ENCODE measurements around the gene SHC3.

Gene SHC3

DNA sequence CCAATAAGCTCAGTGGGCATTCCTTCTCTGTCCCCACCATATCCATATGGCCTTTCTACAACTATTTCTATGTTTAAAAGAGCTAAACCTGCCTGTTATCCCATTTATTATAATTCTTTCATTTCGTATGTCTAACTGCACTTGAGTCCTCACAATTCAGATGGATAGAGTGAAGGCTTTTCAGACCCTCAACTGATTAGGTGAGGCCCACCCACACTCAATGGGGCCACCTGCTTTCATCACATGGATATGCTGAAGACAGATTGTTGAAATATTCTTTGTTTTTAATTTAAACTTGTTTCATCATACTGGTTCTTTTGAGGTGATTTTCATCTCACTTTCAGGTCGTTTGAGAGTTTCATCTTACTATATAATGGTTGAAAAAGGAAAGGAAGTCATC is 193.0 kb downstream of the SHC3 start:
- DNase-seq (ENCODE audit: low read depth), result no peak

DNA sequence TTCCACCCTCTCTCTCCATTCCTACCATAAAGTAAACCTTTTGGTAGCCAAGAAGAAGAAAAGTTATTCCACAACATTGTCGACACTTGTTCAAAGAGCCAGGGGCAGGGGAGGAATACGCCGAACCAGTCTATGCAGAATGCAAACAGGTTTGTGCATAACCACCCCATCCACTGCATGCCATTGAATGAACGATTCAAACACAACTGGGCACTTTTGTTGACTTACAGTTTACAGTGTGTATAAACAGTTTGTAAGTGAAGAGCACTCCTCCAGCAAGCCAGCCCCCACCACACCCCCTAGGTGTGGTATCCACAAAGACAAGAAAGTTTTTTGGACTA is 194.1 kb downstream of the SHC3 start:
- no peak for DNase-seq (ENCODE audit: low read depth)

DNA sequence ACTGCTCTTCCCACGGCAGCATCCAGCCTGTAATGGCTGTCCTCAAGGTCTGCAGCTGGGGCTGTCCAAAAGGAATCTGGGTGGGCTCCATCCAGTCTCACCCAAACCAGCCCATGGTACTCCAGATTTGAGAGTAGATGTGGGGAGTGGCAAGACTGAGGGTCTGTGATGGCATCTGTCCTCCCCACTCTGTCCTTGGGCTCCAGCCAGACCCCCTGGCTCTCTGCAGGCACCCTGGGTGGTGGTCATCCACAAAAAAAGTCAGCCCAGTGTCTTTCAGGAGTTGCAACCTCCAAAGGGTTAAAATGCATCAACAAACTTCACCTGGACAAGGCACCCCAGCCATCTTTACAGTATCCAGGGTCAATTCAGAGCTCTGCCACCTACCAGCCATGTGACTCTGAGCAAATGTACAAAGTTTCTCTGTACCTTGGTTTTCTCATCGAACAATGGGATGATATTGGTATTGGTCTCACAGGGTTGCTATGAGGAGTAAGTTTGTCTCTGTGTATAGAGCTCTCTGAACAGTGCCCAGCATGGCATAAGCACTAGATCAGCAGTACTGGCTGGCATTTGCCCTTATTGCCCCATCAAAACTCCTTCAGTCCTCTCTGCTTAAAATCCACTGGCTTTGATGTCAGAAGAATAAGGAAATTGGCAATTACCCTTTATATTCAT is 194.6 kb downstream of the SHC3 start:
- no peak for DNase-seq (ENCODE audit: low read depth)

DNA sequence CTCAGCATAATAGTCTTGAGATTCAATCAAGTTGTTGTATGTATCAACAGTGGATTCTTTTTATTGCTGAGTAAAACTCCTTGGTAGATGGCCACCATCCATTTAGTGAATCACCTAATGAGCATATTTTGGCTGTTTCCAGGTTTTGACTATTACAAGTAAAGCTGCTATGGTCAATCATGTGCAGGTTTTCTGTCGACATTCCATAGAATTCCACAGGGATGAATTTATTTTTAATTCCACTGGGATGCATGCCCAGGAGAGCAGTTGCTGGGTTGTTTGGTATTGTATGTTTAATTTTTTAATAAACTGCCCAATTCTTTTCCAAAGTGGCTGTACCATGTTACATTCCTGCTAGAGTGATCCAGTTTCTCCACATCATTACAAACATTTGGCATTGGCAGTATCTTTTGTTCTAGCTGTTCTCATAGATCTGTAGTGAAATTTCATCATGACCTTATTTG is 197.8 kb downstream of the SHC3 start:
- no peak for DNase-seq (ENCODE audit: low read depth)

DNA sequence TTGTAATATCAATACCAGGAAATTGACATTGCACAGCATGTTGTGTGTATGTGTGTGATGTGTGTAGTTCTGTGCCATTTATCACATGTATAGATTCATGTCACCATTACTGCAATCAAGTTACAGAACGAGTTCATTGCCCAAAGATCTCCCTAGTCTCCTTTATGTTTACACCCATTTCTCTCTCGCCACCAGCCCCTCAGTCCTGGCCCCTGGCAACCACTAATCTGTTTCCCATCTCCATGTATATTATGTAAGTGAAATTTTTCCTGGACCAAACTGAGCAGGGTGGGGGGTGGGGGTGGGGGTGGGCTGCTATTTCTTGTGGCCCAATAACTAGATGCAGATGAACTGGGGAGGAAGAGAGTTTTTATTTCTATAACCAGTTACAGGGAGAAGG is 198.8 kb downstream of the SHC3 start:
- no peak for DNase-seq (ENCODE audit: low read depth)

DNA sequence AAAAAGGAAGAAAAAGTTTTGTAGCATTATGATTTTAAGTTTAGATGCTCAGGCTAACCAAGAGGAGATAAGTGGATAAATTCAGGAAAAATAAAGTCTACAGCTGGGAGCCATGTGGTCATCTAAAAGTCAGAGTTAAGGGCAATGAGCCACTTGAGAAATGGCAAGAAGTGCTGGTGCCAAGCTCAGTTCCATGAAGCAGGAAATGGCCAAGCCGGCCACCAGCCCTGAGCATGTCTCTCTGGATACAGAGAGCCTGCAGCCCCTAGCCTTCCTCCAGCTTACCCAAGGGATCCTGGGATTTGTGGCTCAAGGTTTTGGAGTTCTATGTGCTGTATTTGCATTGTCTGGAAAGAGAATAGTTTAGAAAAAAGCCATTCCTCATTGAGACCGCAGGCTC is 199.6 kb downstream of the SHC3 start:
- DNase-seq (ENCODE audit: low read depth), result no peak

DNA sequence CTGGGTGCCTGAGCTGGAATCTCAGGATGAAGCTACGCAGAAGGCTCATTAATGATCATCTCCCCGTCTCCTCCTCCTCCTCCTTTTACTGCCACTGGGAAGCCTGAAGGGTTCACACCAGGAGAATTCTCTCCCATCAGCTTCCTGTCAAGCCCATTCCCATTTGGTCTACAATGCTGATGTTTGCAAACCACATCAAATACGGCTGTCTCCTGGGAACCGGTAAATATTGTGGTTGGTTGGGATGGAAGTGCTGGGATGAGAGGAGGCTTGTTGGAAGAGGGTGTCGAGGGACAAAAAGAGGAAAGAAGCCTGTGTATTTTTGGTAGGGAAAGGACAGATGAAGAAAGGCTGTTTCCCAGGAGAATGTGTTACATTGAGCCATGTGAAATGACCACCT is 200.6 kb downstream of the SHC3 start:
- DNase-seq (ENCODE audit: low read depth), result no peak

DNA sequence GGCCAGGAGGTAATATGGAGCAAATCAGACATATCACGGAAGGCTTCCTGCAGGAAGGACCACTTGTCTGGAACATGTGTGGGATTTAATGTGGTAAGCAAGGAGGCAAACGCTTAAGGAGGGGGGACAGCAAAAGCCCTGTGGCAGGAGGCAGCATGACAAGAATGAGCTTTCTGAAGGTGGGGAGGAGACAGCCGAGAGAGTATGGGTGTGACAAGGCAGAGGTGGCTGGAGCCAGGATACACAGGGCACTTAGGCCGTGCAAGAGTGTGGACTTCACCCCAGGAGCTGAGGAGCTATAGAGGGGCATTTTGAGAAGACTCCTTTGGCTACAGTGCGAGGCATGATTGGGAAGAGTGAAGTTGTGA is 201.7 kb downstream of the SHC3 start:
- no peak for DNase-seq (ENCODE audit: low read depth)

DNA sequence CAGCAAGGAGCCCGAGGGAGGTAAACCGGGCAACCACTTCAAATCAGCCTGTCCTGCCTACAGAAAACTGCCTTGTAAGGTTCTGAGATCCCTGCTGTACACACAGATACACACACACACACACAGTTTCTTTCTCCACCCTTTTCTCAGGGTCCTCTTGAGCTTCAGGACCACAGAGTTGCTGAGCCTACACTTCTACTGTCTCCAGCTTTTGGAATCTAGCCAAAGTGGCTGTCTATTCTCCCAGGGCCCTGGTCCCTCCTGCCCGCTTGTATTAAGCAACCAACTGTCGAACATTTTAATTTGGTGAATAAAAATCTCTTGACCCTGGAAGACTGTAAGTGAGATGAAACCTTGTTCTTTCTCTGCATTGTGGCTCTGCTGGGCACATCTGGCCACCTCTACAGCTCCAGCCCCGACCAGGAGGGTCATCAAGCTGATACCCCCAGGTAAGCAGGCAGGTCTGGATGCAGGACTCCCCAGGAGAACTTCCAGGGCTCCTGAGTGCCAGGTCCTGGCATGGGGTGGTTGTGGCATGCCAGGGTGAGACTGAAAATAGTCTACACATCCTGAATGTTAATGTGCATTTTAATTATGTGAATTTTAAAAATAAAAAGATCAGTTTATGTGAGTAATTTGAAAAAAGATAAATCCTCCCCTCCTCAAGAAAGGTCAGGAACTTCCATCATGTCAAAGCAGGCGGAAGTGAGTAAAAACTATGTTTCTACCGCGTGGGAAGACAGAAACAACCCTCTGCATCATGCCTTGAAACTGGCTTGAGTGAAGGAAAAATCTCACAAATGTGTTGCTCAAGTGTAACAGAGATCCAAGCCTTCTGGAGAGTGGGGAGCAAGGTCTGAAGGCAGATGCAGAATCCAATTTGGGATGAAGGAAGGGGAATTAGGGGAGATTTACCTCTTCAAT is 202.4 kb downstream of the SHC3 start:
- no peak for DNase-seq (ENCODE audit: low read depth)

DNA sequence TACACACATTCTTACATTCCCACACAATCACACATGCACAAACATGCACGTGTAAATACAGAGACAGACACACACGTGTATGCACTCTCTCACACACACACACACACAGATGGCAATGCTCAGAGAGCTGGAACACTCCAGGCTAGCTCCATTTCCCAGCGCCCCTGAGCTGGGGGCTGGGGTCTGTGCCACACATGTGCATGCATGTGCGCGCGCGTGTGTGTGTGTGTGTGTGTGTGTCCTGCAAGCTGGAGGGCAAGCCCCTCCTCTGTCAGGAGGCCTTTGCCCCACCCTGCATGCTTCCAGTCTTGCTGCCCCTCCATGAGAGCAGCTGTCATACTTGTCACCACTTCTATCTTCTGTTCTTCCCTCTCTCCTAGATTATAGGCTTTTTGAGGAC is 204.0 kb downstream of the SHC3 start:
- DNase-seq (ENCODE audit: low read depth), result no peak

DNA sequence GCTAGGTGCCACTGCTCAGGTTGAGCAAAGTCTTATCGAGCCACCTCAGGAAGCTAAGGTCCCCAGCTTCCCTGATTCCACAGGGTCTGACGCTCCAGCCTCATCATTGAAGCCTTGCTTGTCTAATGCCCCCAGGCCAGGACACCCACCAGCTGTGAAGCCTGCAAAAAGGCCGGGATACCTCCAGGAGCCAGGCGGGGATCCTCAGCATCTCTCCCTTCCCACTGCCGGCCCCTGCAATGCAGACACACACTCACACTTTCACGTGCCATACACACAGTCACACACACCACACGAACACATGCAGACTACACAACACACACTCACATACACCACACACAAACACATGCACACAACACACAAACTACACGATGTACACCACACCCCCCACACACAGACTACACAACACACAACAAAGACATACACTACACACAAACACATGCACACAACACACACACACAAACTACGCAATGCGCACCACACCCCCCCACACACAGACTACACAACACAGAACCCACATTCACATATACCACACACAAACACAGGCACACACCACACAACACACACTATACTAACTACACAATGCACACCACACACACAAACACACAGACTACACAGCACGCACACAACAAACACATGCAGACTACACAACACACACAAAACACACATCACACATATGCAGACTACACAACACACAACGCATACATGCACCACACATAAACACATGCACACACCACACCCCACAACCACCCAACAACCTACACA is 205.2 kb downstream of the SHC3 start:
- DNase-seq (ENCODE audit: low read depth), result no peak

DNA sequence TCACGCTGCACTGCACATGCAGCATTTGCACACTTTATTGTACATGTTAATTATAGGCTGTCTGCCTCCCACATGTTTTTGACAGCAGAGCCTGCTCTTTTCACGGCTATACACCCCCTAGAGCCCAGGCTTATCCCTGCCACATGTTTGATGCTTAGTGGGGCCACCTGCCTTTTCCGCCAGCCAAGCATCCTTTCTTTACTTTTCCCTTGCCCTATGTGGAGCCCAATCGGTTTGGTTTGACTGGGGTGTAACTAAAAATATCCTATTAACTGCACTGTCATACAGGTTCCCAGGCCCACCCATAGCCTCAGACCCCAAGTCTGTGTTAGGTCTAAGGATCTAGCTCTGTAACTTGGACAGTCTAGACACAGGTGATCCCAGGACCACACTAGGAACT is 206.2 kb downstream of the SHC3 start:
- no peak for DNase-seq (ENCODE audit: low read depth)

DNA sequence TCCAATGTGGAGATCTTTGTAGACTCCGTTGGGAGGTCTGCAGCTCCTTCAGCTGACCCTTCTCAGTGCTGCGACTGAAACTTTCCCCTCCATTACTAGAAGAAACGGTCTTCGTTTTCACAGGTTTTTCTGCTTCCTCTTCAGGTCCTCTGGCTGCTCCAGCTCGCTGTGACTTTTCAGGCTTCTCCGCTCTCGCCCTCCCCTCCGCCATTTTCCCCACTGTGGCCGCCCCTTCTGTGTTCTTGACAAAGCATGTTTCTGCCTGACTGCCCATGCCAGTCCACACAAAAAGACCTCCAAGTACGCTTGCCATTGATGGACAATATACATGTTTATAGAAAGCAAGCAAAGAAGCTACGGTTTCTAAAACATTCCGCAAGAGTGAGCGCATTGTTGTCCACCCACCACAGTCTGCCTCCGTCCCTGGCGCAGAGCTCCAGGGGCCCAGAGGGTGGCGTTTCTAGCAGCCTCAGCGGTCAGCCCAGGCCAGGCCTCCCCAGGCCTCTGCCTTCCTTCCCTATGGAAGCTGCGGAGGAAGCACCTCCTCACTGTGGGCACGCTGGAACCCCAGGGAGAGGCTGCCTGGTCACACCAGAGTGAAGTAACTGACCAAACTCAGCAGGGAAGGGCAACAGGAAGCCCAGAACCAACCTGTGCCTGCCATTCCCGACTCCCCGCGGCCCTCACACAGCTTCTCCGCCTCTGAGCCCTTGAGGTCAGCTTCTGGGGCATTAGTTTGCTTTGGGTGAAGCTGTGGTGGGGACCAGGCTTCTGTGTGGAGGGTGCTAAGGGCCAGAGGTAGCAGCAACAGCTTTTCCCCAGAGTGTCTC is 207.3 kb downstream of the SHC3 start:
- DNase-seq (ENCODE audit: low read depth), result no peak

DNA sequence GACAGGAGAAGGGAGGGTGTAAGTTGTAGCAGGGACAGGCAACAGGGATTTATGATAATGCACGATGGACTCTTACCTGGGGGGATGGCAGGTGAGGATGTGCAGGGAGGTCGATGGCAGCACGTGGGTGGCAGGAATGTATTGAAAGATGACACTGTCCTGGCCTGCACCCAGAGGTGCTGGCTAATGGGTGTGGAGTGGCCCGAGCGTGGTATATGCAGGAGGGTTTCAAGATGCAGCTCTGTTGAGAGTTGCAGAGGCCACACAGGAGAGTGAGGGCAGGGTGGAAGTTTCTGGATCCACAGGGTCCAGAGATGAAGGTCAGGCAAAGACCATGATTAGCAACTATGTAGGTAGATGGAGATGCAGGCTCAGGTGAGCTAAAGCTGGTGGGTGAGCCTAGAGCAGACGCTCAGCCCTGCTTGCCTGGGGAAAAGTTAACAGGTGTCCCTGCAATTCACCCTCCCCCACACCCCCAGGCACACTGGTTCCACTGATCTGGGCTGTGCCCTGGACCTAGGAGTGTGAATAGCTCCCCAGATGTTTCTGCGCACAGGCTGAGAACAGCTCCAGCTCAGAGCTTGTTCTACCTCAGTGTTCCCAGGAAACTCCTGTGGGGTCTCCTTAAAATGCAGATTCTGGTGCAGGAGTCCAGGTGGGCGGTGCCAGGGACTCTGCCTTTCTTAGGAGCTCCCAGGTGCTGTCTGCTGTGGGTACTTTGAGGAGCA is 208.8 kb downstream of the SHC3 start:
- no peak for DNase-seq (ENCODE audit: low read depth)

DNA sequence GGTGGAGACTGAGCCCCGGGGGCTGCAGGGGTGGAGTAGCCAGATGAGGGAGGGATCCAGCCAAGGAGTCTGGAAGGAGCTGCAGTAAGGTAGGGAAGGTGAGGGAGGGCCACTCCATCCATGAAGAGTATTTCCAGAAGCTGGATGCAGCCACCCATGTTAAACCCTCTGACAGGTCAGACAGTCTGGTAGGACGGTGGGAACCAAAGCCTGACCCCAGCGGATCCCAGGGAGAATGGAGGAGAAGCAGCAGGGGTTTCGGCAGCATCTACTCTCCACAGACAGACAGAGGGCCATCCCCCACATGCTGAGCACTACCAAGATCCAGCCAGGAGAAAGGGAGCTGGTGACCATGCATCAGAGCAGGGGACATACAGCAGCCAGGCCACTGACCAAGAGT is 209.8 kb downstream of the SHC3 start:
- no peak for DNase-seq (ENCODE audit: low read depth)

DNA sequence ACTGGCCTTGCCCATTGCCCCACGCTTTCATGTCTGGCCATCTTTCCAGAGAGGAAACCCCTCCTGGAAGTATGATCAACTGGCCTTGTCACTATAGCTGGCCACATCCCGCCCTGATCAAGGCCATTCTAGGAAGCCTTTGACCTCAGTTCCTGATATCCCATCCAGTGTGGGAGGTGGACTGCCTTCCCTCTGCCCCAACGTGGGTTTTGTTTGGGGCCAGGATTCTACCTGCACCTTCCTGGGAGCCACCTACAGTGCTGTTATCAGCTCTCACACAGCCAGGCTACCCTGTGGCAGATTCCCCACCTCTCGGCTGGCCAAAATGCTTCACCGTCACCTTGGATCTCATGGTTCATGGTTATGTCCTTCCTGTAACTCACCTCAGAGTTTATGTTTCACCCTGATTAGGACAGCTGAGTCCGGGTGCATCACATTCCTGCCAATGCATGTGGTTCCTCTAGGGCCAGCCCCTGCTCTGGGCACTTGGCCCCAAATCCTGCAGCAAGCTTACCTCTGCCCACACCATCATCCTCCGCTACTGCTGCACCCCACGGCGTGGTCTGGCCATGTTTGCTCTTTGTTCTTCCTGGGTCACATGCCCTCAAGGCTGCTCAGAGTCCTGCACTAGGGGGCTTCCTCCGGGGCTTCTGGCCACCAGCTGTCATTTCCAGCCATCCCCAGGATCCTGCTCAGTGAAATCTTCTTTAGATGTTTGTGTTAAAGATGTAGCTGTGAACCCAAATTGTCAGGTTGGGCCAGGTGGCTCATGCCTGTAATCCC is 211.5 kb downstream of the SHC3 start:
- no peak for DNase-seq (ENCODE audit: low read depth)

DNA sequence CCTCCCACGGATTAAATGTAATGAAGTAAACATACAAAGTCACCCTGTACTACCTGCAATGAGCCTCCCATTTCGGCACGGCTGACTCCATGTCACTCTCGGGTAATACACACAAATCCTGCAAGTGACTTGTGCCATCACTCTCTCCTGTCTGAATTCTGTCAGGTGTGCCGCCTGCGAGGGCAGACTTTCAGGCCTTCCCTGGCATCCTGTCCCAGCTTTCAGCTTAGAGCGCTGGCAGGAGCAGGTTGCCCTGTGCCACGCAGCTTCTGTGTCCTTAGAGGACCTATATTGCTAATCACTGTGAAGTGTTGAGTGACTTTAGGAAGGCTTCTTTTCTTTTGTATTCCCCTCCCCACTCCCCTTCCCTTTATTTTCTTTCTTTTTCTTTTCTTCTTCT is 213.1 kb downstream of the SHC3 start:
- no peak for DNase-seq (ENCODE audit: low read depth)

DNA sequence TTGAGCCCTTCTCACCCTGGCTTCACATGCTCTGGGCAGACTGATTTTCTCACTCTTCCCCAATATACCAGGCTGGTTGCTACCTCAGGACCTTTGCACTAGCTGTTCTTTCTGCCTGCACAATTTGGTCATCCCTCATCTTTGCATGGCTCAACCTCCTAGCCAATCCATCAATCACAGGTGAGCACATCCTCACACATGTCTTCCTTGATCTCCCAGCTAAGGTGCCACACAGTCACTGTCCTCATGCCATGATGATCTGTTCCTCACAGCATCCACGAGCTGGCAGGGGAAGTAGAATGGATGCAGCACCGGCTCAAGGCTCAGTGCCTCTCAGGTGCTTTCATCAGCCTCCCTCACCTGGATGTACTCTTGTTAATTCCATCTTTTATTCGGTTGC is 218.0 kb downstream of the SHC3 start:
- no peak for DNase-seq (ENCODE audit: low read depth)

DNA sequence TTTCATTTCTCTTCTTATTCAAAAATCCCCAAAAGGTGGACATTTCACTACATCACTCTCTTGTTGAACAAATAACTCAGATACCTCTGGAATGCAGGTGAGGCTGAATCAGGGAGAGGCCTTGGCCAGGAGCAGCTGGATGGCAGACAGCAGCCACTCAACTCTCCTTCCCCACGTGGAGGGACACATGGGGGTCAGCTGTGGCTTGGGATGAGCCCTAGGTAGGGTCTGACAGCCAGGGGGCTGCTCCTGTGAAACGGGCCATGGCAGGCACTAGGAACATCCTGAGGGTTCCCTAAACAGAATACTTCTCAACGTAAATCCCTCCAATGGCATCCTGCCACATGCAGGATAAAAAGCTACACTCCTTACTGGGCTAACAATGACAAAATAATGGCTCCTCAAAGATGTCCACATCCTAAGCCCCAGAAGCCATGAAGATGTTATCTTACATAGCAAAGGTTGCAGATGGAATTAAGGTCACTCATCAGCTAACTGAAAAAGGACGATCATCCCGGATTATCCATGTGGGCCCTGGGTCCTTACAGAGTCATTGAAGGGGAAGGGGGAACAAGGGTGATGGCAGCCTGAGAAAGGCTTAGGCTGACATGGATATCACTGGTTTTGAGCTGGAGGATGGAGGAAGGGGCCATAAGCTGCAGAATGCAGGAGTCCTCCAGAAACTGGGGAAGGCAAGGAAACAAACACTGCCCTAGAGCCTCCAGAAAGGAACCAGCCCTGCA is 218.7 kb downstream of the SHC3 start:
- DNase-seq (ENCODE audit: low read depth), result no peak

DNA sequence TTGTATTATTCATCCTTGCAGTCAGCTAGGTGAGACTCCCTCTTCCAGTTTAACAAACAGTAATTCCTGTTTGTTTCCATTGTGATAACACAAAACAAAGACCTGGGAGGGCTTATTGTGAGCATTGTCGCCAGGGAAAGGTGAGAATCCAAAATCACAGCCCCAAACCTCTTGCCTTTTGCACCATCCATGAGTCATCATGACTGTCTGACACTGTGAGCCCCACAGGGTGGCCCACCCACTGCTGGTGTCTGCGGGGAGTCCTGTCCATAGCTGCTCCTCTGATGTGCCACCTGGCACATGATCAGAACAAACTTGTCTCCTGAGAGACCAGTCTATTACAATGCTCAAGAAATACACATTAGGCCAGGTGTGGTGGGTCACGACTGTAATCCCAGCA is 221.1 kb downstream of the SHC3 start:
- DNase-seq (ENCODE audit: low read depth), result no peak

Measured in activated gamma-delta T cell treated with anti-CD3 and anti-CD28 coated beads, Interleukin-2, amount 50 U/mL, for 16 hours (primary cell).